ENCODE measurements around the gene HDLBP. TPM values are rescaled to one million over a fixed set of nuclear protein-coding genes. Genes with fewer than 3 reads are reported as not detected.
"Not testable (repeated sequence)": the region's sequence is repeated elsewhere in the genome, so short reads cannot be mapped to it uniquely, and the experiment has no call there.

HDLBP gene
- total RNA-seq, 1 donor from 2014 or later = 270 TPM

DNA sequence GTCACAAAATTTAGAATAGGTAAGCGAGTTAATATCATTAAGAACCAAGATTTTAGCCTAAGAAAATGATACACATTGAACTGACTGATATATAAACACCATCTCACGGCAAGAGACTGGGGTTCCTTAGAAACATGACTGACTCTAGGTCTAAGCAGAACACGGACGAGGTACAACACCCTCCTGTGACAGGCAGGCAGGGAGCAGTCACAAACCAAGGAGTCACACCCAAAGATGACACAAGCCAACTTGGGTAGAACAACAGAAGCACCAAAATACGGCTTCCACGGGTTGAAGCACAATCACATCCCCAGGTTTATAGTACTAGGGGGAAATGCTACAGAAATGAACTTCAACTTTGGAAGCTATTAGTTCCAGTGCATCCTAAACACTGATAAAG lies 24.3 kb downstream of the HDLBP start:
- Mint-ChIP-seq H3K4me3 (no peak overlapping the region), H3K36me3 (ENCODE audit: low read depth) (peaks cover 22% of the 10 kb centered on the region), H3K27me3 (ENCODE audit: insufficient read depth) (no peaks in the 10 kb centered on the region), H3K9me3 (no peaks in the 10 kb centered on the region), H3K27ac (no peak overlapping the region), H3K4me1 (ENCODE audit: low read depth) (peaks cover 48% of the 10 kb centered on the region)
- no peak for DNase-seq (ENCODE audit: low spot score)
- intact Hi-C loops (cut with micrococcal nuclease) = no loop called here

DNA sequence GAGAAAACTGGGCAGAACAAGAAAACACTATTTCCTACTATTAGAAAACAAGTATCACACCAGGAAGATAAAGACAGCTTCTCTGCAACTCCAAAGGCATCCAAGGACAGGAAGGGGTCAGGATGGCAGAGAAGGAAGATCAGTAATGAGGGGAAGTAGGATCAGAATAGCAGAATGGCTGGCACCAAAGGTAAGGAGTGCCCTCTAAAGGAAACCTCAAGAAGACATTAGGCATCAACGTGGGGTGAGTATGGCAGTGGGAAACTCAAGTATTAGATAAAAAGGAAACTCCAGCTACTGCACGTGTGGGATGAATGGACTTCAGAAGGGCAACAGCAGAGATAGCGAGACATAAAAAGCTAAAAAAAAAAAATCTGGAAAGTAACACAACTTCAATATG lies 25.9 kb downstream of the HDLBP start:
- no peak overlapping the region for H3K27ac Mint-ChIP-seq
- H3K36me3 Mint-ChIP-seq (ENCODE audit: low read depth) = peaks cover 24% of the 10 kb centered on the region
- no peak overlapping the region for H3K4me3 Mint-ChIP-seq
- no peaks in the 10 kb centered on the region for H3K9me3 Mint-ChIP-seq
- DNase-seq (ENCODE audit: low spot score) = no peak
- H3K4me1 Mint-ChIP-seq (ENCODE audit: low read depth) = peaks cover 47% of the 10 kb centered on the region
- H3K27me3 Mint-ChIP-seq (ENCODE audit: insufficient read depth) = no peaks in the 10 kb centered on the region
- intact Hi-C loops (cut with micrococcal nuclease) = no loop called here

DNA sequence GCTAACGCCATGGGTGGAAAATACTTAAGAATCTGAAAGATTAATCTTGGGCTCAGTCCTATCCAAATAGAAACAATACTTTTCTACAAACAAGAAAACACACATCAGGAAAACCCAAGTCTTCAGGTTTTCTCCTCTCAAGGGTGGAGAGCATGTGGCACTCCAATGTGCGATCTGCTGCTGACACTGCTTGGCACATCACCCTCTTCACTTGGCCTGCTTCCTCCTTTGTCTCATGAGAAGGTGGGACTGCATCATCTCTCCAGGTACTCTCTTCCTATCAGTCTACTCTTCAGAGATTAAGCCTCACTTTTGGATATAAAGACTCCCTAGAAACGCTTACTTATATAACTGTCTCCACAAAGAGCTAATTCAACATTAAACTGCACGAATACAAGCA lies 26.4 kb downstream of the HDLBP start:
- H3K4me3 Mint-ChIP-seq = no peak overlapping the region
- H3K9me3 Mint-ChIP-seq = no peaks in the 10 kb centered on the region
- intact Hi-C loops (cut with micrococcal nuclease) = no loop called here
- H3K27ac Mint-ChIP-seq = no peak overlapping the region
- no peak for DNase-seq (ENCODE audit: low spot score)
- H3K27me3 Mint-ChIP-seq (ENCODE audit: insufficient read depth) = no peaks in the 10 kb centered on the region
- H3K36me3 Mint-ChIP-seq (ENCODE audit: low read depth) = peaks cover 30% of the 10 kb centered on the region
- peaks cover 52% of the 10 kb centered on the region for H3K4me1 Mint-ChIP-seq (ENCODE audit: low read depth)

DNA sequence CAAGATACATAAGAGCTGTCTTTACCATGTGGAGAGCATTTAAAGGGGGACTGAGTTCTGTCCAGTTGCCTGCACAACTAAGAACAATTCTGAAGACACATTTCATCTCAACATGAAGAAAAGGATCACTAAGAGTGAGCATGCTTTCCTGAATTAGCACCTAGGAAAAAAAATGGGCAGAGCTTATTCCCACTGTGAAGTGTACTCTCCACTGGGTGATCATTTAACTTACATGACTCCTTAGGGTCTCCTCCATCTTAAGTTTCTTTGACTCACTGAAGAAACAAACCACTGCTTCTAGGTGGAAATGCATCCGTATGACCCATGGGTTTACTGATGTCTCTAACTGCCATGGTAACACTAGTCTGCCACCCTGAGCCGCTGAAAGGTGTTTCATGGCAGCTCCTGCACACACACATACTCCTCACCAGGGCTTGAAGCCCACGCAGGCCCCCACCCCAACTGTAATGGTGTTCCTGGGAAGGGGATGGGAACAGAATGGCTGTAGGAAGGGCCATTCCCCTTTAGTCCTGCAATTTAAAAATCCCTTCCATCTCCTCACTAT lies 27.1 kb downstream of the HDLBP start:
- Mint-ChIP-seq H3K4me1 (ENCODE audit: low read depth) (peaks cover 56% of the 10 kb centered on the region), H3K27ac (no peak overlapping the region)

DNA sequence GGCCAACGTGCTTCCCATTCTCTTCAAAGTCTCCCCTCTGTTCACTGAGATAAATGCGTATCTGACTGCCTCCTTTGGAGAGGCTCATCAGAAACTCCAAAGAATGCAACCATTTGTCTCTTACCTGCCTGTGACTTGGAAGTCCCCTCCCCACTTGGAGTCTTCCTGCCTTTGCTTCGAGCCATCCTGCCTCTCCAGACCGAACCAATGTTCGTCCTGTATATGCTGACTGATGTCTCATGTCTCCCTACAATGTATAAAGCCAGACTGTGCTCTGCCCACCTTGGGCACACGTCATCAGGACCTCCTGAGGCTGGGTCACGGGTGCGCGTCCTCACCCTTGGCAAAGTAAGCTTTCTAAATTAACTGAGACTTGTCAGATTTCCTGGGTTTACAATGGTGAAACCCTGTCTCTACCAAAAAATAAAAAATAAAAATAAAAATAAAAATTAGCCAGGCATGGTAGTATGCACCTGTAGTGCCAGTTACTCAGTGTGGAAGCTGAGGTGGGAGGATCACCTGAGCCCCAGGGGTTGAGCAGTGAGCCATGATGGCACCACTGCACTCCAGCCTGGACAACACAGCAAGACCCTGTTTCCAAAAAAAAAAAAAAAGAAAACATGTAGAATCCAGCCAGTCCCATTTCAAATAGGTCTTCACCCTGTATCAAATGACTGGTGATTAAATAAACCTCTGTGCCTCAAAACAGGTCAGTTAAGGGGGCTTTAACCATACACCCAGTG lies 29.0 kb downstream of the HDLBP start:
- Mint-ChIP-seq H3K27me3 (ENCODE audit: insufficient read depth) (no peaks in the 10 kb centered on the region), H3K27ac (no peak overlapping the region), H3K9me3 (no peaks in the 10 kb centered on the region), H3K36me3 (ENCODE audit: low read depth) (peaks cover 33% of the 10 kb centered on the region), H3K4me3 (no peak overlapping the region), H3K4me1 (ENCODE audit: low read depth) (peaks cover 47% of the 10 kb centered on the region)
- DNase-seq (ENCODE audit: low spot score) = no peak
- intact Hi-C loops (cut with micrococcal nuclease) = no loop called here

More for the DNA sequence above, 27.1 kb downstream of the HDLBP start:
- Mint-ChIP-seq H3K9me3 (no peaks in the 10 kb centered on the region), H3K4me3 (no peak overlapping the region), H3K36me3 (ENCODE audit: low read depth) (peaks cover 33% of the 10 kb centered on the region), H3K27me3 (ENCODE audit: insufficient read depth) (no peaks in the 10 kb centered on the region)
- no peak for DNase-seq (ENCODE audit: low spot score)
- intact Hi-C loops (cut with micrococcal nuclease) = no loop called here

DNA sequence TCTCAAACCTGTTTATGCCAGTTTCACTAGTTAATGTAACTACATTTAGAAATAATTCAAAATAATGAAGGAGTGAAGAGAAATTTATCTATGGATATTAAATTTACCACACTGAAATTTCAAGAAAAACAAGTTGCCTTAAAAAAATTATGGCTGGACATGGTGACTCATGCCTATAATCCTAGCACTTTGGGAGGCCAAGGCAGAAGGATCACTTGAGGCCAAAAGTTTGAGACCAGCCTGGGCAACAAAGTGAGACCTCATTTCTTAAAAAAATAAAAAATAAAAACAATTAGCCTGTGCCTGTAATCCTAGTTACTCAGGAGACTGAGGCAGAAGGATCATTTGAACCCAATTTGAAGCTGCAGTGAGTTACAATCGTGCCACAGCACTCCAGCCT lies 29.9 kb downstream of the HDLBP start:
- Mint-ChIP-seq H3K27ac (no peak overlapping the region), H3K4me1 (ENCODE audit: low read depth) (peaks cover 41% of the 10 kb centered on the region), H3K36me3 (ENCODE audit: low read depth) (peaks cover 33% of the 10 kb centered on the region), H3K27me3 (ENCODE audit: insufficient read depth) (no peaks in the 10 kb centered on the region), H3K4me3 (no peak overlapping the region), H3K9me3 (no peaks in the 10 kb centered on the region)
- intact Hi-C loops (cut with micrococcal nuclease) = no loop called here
- no peak for DNase-seq (ENCODE audit: low spot score)

DNA sequence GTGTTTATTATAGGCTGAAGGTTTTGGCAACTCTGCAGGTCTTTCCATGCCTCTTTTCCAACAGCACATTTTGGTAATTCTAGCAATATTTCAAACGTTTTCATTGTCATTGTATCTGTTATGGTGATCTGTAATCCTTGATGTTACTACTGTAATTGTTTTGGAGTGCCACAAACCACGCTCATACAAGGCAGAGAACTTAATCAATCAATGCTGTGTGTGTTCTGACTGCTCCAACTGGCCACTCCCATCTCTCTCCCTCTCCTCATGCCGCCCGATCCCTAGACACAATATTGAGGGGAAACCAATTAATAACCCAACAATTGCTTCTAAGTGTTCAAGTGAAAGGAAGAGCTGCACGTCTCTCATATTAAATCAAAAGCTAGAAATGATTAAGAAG lies 32.9 kb downstream of the HDLBP start:
- H3K27me3 Mint-ChIP-seq (ENCODE audit: insufficient read depth) = no peaks in the 10 kb centered on the region
- no peak overlapping the region for H3K4me3 Mint-ChIP-seq
- intact Hi-C loops (cut with micrococcal nuclease) = no loop called here
- no peak overlapping the region for H3K27ac Mint-ChIP-seq
- H3K36me3 Mint-ChIP-seq (ENCODE audit: low read depth) = peaks cover 20% of the 10 kb centered on the region
- no peak for DNase-seq (ENCODE audit: low spot score)
- H3K4me1 Mint-ChIP-seq (ENCODE audit: low read depth) = peaks cover 24% of the 10 kb centered on the region
- H3K9me3 Mint-ChIP-seq = peaks cover under 1% of the 10 kb centered on the region

DNA sequence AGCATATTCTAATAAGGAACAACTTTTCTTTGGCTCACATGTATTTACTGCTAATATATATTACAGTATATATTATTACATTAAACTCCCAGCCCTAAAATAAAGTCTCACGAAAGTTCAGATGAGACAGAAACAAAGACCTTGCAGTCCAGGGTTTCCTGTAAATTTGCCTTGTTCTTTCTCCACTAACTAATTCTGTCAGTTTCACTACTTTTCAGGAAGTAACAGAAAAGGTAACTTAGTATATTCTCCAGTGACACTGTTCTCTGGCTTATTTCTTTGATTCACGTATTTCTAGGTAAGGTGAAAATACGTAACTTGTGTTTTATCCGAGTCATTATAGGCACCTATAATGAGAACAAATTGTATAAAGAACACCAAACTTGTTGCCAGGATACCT lies 35.2 kb downstream of the HDLBP start:
- Mint-ChIP-seq H3K4me1 (ENCODE audit: low read depth) (peaks cover 24% of the 10 kb centered on the region), H3K27ac (no peak overlapping the region), H3K27me3 (ENCODE audit: insufficient read depth) (no peaks in the 10 kb centered on the region), H3K9me3 (peaks cover 22% of the 10 kb centered on the region), H3K4me3 (no peak overlapping the region), H3K36me3 (ENCODE audit: low read depth) (peaks cover 30% of the 10 kb centered on the region)
- intact Hi-C loops (cut with micrococcal nuclease) = no loop called here
- DNase-seq (ENCODE audit: low spot score) = no peak

DNA sequence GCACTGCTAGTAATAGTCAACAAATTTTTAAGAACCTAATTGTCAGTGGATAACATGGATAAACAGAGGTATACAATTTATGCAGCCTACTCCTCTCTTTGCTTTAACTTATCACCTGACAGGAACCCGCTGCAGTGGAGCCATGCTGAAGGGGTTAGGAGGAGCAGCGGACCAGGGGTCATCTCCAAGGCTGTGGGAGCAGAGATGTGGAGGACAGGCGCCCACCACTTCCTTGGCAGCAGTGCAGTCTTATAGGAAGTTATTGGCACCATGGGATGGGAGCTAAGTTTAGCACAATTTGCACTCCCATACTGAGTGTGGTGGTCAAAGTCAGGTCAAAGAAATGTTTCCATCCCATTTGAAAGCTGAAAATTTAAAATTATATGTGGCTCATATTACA lies 35.6 kb downstream of the HDLBP start:
- peaks cover 26% of the 10 kb centered on the region for H3K9me3 Mint-ChIP-seq
- H3K27ac Mint-ChIP-seq = no peak overlapping the region
- no peaks in the 10 kb centered on the region for H3K27me3 Mint-ChIP-seq (ENCODE audit: insufficient read depth)
- peaks cover 24% of the 10 kb centered on the region for H3K4me1 Mint-ChIP-seq (ENCODE audit: low read depth)
- no peak overlapping the region for H3K4me3 Mint-ChIP-seq
- intact Hi-C loops (cut with micrococcal nuclease) = no loop called here
- H3K36me3 Mint-ChIP-seq (ENCODE audit: low read depth) = peaks cover 33% of the 10 kb centered on the region
- no peak for DNase-seq (ENCODE audit: low spot score)

DNA sequence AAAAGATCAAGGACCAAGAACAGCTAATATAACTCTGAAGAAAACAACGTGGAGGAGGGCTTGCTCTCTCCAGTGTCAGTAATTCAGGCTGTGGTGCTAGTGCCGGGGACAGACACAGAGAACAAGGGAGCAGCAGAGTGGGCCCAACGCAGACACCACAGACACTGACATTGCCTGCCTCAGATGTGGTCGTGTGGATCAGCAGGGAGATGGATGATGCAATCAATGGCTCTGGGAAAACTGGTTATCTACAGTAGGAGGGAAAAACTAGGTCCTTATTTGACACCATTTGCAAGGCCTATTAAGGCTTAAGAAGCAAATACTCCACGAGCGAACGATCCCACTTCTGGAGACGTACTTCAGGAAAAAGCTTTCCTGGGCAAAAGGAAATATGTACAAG lies 36.1 kb downstream of the HDLBP start:
- intact Hi-C loops (cut with micrococcal nuclease) = no loop called here

DNA sequence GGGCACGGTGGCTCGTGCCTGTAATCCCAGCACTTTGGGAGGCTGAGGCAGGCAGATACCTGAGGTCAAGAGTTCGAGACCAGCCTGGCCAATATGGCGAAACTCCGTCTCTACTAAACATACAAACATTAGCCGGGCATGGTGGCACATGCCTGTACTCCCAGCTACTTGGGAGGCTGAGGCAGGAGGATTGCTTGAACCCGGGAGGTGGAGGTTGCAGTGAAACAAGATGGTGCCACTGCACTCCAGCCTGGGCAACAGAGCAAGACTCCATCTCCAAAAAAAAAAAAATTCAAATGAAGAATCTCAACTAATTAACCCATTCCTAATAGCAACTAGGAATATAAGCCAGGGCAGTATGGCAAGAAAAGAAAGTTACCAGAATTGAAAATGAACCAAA lies 37.2 kb downstream of the HDLBP start:
- peaks cover 25% of the 10 kb centered on the region for H3K36me3 Mint-ChIP-seq (ENCODE audit: low read depth)
- H3K27ac Mint-ChIP-seq; intact Hi-C loops (cut with micrococcal nuclease); H3K27me3 Mint-ChIP-seq (ENCODE audit: insufficient read depth); H3K4me3 Mint-ChIP-seq; DNase-seq (ENCODE audit: low spot score): not testable (repeated sequence)
- peaks cover 29% of the 10 kb centered on the region for H3K9me3 Mint-ChIP-seq
- peaks cover 19% of the 10 kb centered on the region for H3K4me1 Mint-ChIP-seq (ENCODE audit: low read depth)

More for the DNA sequence above, 36.1 kb downstream of the HDLBP start:
- Mint-ChIP-seq H3K27ac (no peak overlapping the region), H3K36me3 (ENCODE audit: low read depth) (peaks cover 31% of the 10 kb centered on the region), H3K4me3 (no peak overlapping the region), H3K9me3 (peaks cover 29% of the 10 kb centered on the region), H3K4me1 (ENCODE audit: low read depth) (peaks cover 22% of the 10 kb centered on the region), H3K27me3 (ENCODE audit: insufficient read depth) (no peaks in the 10 kb centered on the region)
- no peak for DNase-seq (ENCODE audit: low spot score)

DNA sequence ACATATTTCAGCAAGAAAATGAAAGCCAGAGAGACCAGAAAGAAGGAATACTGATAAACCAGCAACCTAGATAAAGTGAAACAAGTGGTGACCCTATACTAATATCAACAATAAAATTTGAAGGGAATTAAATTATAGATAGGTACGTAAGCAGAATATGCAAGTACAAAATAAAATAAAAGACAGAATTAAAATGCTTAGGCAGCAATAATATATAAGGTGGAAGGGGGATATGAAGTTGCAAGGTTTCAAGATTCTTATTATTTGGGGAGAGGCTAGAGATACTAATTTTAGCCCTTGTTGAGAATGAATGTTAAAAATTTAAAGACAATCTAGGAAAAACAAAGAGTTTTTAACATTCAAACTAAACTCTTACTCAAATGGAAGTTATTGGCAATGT lies 39.6 kb downstream of the HDLBP start:
- no peaks in the 10 kb centered on the region for H3K27me3 Mint-ChIP-seq (ENCODE audit: insufficient read depth)
- DNase-seq (ENCODE audit: low spot score) = no peak
- intact Hi-C loops (cut with micrococcal nuclease) = no loop called here
- H3K4me3 Mint-ChIP-seq = no peak overlapping the region
- peaks cover 26% of the 10 kb centered on the region for H3K4me1 Mint-ChIP-seq (ENCODE audit: low read depth)
- no peak overlapping the region for H3K27ac Mint-ChIP-seq
- peaks cover 29% of the 10 kb centered on the region for H3K9me3 Mint-ChIP-seq
- peaks cover 23% of the 10 kb centered on the region for H3K36me3 Mint-ChIP-seq (ENCODE audit: low read depth)

DNA sequence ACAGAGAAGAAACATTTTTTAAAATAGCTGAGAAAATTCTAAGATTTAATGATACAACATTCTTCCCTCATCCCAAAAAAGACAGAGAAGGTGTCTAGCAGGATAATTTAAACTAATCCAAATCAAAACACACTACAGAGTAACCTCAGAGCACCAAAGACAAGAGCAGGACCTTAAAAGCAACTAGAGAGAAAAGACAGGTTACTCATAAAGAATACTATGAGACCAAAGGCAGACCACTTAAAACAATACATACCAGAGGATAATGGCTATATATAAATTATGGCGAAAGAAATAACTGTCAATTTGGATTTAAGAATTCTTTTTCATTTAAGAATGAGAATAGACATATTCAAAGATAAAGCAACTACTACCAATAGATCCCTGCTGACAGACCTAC lies 40.0 kb downstream of the HDLBP start:
- Mint-ChIP-seq H3K27me3 (ENCODE audit: insufficient read depth) (no peaks in the 10 kb centered on the region), H3K36me3 (ENCODE audit: low read depth) (peaks cover 23% of the 10 kb centered on the region), H3K9me3 (peaks cover 29% of the 10 kb centered on the region), H3K27ac (no peak overlapping the region), H3K4me3 (no peak overlapping the region), H3K4me1 (ENCODE audit: low read depth) (peaks cover 30% of the 10 kb centered on the region)
- no peak for DNase-seq (ENCODE audit: low spot score)
- intact Hi-C loops (cut with micrococcal nuclease) = no loop called here

Measured in activated T-helper 1 cell treated with anti-CD3 and anti-CD28 coated beads, Interleukin-12 subunit alpha, Interleukin-12 subunit beta, Interleukin-2, Interleukin-4 antibody, amounts not matched to agents 30 ng/mL and 10 ng/mL and 1 ng/mL, durations not matched to agents 14 hours and 24 hours and 36 hours (primary cell).